Lower leg skin (tissue), 3 donors: ENCODE data around the gene NCOA1.

Experiments used
- CTCF ChIP-seq, 3 donors: fragments of 450-650 bp; IDR thresholded peaks; one replicate each; pipeline ENCODE4 v1.5.1; 2016; ENCODE audit warnings: antibody characterized with exemption in 3 of 3, mild to moderate bottlenecking in 3 of 3, moderate library complexity in 2 of 3
- POLR2A ChIP-seq, 2 donors: fragments of 450-650 bp; IDR thresholded peaks; one replicate each; pipeline ENCODE4 v1.6.1; 2016 to 2017; ENCODE audit warnings: antibody characterized with exemption in 2 of 2, mild to moderate bottlenecking in 1 of 2, moderate library complexity in 1 of 2

- TF ChIP-seq CTCF (IDR thresholded peaks at IDR 0.05), result no peak
- no peak for TF ChIP-seq POLR2A (IDR thresholded peaks at IDR 0.05)
Measured at GRCh38 chr2:24482251-24482971, 8.6 kb upstream of the NCOA1 start.
